ENCODE measurements around the gene LIN52. TPM values are rescaled to one million over a fixed set of nuclear protein-coding genes. Genes with fewer than 3 reads are reported as not detected.
A peak's percentile ranks its signal among the peaks of the same experiment; 100 is the strongest.

Gene LIN52
- total RNA-seq, 2 donors from 2014 or later = 16.4 to 19.0 TPM

DNA sequence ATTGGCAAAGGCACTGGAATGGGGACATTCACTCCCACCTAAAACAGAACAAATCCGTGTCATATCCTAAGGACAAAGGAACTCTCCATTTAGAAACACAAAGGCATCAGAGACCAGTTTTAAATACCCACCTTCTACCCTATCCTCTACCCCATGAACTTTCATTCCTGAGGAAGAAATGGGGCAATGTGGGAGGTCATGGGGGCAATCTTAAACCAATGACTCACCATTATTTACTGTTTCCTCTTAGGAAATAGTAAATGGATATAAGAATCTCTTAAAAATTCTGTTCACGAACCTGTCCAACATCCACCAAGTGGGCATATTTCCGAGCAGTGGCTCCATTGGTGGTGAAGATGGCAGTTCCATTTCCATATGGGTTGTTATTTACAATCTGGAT lies 19.9 kb upstream of the LIN52 start:
- Histone ChIP-seq H3K27ac (ENCODE audit: low read depth, low read length) (no peak overlapping the region), H3K36me3 (ENCODE audit: control insufficient read depth, insufficient read depth, low read length) (peaks cover 48% of the 10 kb centered on the region), H3K9me3 (ENCODE audit: control insufficient read depth, low read length) (no peaks in the 10 kb centered on the region), H3K4me3 (ENCODE audit: low read length) (no peak overlapping the region), H3K27me3 (ENCODE audit: control insufficient read depth, insufficient read depth, low read length, poor library complexity, severe bottlenecking) (no peaks in the 10 kb centered on the region), H3K9ac (ENCODE audit: extremely low read depth, low read length, poor library complexity, severe bottlenecking) (no peak overlapping the region), H3K4me1 (ENCODE audit: control insufficient read depth, insufficient read depth, low read length) (no peaks in the 10 kb centered on the region)
- Mint-ChIP-seq H3K27me3 (ENCODE audit: insufficient read depth) (no peaks in the 10 kb centered on the region), H3K9me3 (no peaks in the 10 kb centered on the region), H3K27ac (peak overlapping the region; percentile 74), H3K4me3 (no peak overlapping the region), H3K4me1 (no peaks in the 10 kb centered on the region), H3K36me3 (ENCODE audit: low read depth) (peaks cover 60% of the 10 kb centered on the region)
- WGBS, 2 experiments (ENCODE audit: insufficient coverage in 1 of 2, insufficient read length in 1 of 2) = 88 to 100% methylated on average over 2 to 3 of the region's 3 CpGs
- no peak for DNase-seq
- TF ChIP-seq, protein P1, sequence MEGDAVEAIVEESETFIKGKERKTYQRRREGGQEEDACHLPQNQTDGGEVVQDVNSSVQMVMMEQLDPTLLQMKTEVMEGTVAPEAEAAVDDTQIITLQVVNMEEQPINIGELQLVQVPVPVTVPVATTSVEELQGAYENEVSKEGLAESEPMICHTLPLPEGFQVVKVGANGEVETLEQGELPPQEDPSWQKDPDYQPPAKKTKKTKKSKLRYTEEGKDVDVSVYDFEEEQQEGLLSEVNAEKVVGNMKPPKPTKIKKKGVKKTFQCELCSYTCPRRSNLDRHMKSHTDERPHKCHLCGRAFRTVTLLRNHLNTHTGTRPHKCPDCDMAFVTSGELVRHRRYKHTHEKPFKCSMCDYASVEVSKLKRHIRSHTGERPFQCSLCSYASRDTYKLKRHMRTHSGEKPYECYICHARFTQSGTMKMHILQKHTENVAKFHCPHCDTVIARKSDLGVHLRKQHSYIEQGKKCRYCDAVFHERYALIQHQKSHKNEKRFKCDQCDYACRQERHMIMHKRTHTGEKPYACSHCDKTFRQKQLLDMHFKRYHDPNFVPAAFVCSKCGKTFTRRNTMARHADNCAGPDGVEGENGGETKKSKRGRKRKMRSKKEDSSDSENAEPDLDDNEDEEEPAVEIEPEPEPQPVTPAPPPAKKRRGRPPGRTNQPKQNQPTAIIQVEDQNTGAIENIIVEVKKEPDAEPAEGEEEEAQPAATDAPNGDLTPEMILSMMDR (conservative IDR thresholded peaks at IDR 0.05) = no peak

DNA sequence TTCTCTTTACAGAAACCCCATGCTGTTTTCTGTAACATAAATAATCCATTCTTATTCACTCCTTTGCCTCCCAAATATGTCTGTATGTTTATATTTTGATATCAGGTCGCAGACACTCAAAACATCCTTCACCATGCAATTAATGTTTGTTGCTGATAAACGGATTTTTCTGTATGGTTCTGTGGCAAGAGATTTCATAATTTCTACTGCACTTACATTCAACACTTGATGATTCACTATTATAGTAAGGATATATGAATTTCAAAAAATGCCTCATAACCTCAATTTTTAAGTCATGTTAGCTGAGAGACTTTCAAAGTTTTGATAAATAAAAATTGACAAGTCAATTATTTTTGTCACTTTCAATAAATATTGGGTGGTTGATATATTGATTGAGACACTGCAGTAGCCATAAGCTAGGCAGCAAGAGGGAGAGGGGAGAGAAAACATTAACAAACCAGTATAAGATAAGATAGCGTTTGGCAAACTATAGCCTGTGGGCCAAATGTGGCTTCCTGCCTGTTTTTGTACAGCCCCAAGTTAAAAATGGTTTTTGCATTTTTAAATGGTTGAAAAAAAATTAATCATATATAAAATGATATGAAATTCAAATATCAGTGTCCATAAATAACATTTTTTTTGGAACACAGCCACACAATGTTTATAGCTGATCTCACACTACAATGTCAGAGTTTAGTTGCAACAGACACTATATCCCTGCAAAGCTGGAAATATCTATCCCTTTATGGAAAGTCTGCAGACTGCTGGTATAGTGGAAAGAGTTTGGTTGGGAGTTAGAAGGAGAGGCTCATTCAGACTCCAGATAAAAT lies 18.8 kb upstream of the LIN52 start:
- no peaks in the 10 kb centered on the region for H3K9me3 ChIP-seq (ENCODE audit: control insufficient read depth, low read length)
- no peak overlapping the region for H3K4me3 ChIP-seq (ENCODE audit: low read length)
- Mint-ChIP-seq H3K4me1 (no peaks in the 10 kb centered on the region), H3K36me3 (ENCODE audit: low read depth) (peaks cover 58% of the 10 kb centered on the region), H3K27ac (no peak overlapping the region), H3K27me3 (ENCODE audit: insufficient read depth) (no peaks in the 10 kb centered on the region), H3K4me3 (no peak overlapping the region), H3K9me3 (no peaks in the 10 kb centered on the region)
- no peak for DNase-seq
- H3K27me3 ChIP-seq (ENCODE audit: control insufficient read depth, insufficient read depth, low read length, poor library complexity, severe bottlenecking) = no peaks in the 10 kb centered on the region
- TF ChIP-seq, protein P1 (conservative IDR thresholded peaks at IDR 0.05) = no peak
- 100% methylated on average over 1 of the region's 3 CpGs; no CpG with 5 or more reads in 1 of the 2 experiments for WGBS, 2 experiments (ENCODE audit: insufficient coverage in 1 of 2, insufficient read length in 1 of 2)
- H3K9ac ChIP-seq (ENCODE audit: extremely low read depth, low read length, poor library complexity, severe bottlenecking) = no peak overlapping the region
- H3K36me3 ChIP-seq (ENCODE audit: control insufficient read depth, insufficient read depth, low read length) = peaks cover 49% of the 10 kb centered on the region
- no peak overlapping the region for H3K27ac ChIP-seq (ENCODE audit: low read depth, low read length)
- no peaks in the 10 kb centered on the region for H3K4me1 ChIP-seq (ENCODE audit: control insufficient read depth, insufficient read depth, low read length)

DNA sequence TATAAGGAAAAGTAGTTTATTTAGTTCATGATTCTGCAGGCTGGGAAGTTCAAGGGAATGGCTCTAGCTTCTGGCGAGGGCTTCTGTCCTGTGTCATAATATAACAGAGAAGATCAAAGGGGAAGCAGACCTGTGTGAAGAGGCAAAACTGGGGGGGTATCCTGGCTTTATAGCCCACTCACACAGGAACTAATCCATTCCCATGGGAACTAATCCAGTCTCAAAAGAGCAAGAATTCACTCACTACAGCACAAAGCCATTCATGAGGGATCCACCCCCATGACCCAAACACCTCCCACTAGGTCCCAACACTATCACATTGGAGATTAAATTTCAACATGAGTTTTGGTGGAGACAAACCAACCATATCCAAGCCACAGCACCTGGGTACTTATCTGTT lies 7.4 kb upstream of the LIN52 start:
- WGBS, 2 experiments (ENCODE audit: insufficient coverage in 1 of 2, insufficient read length in 1 of 2) = 95% methylated on average over 1 of the region's 1 CpG; no CpG with 5 or more reads in 1 of the 2 experiments
- H3K36me3 ChIP-seq (ENCODE audit: control insufficient read depth, insufficient read depth, low read length) = peaks cover 9% of the 10 kb centered on the region
- Mint-ChIP-seq H3K36me3 (ENCODE audit: low read depth) (peaks cover 13% of the 10 kb centered on the region), H3K4me1 (peaks cover 10% of the 10 kb centered on the region), H3K27me3 (ENCODE audit: insufficient read depth) (no peaks in the 10 kb centered on the region), H3K9me3 (no peaks in the 10 kb centered on the region), H3K4me3 (no peak overlapping the region), H3K27ac (peak overlapping the region; percentile 35)
- no peaks in the 10 kb centered on the region for H3K4me1 ChIP-seq (ENCODE audit: control insufficient read depth, insufficient read depth, low read length)
- no peaks in the 10 kb centered on the region for H3K9me3 ChIP-seq (ENCODE audit: control insufficient read depth, low read length)
- no peak overlapping the region for H3K4me3 ChIP-seq (ENCODE audit: low read length)
- no peak for DNase-seq
- H3K27me3 ChIP-seq (ENCODE audit: control insufficient read depth, insufficient read depth, low read length, poor library complexity, severe bottlenecking) = no peaks in the 10 kb centered on the region
- no peak overlapping the region for H3K27ac ChIP-seq (ENCODE audit: low read depth, low read length)
- no peak overlapping the region for H3K9ac ChIP-seq (ENCODE audit: extremely low read depth, low read length, poor library complexity, severe bottlenecking)
- TF ChIP-seq, protein P1 (conservative IDR thresholded peaks at IDR 0.05) = no peak
